Spinal cord (tissue), 10 donors: ENCODE data around the gene GSTM5. TPM values are rescaled to one million over a fixed set of nuclear protein-coding genes. Genes with fewer than 3 reads are reported as not detected.
"Not testable (repeated sequence)": the region's sequence is repeated elsewhere in the genome, so short reads cannot be mapped to it uniquely, and the experiment has no call there.

Source experiments
- DNase-seq, 6 donors: peaks; one replicate each; pipeline versions ENCODE4 v3.0.0 to v3.0.0-alpha.2; 2013 to 2015; ENCODE audit warnings: low spot score in 6 of 6, low read depth in 4 of 6
- H3K27ac ChIP-seq: one replicate; pipeline ENCODE4 v1.5.1; 2013; ENCODE audit warnings: low read depth, low read length, control low read depth
- H3K27me3 ChIP-seq: one replicate; pipeline ENCODE4 v1.6.1; 2013; ENCODE audit warnings: low read length; ENCODE audit not compliant: control insufficient read depth, insufficient read depth
- H3K36me3 ChIP-seq: one replicate; pipeline ENCODE4 v1.6.1; 2013; ENCODE audit warnings: low read length; ENCODE audit not compliant: control insufficient read depth, insufficient read depth
- H3K4me1 ChIP-seq: one replicate; pipeline ENCODE4 v1.6.1; 2013; ENCODE audit warnings: low read length; ENCODE audit not compliant: control insufficient read depth, insufficient read depth
- H3K4me3 ChIP-seq: one replicate; pipeline ENCODE4 v1.5.1; 2013; ENCODE audit warnings: low read depth, low read length, control low read depth
- H3K9me3 ChIP-seq: one replicate; pipeline ENCODE4 v1.6.1; 2013; ENCODE audit warnings: low read length; ENCODE audit not compliant: control insufficient read depth, insufficient read depth
- WGBS: methylation state at CpG from one replicate; pipeline ENCODE4 v1.1.5; 2013; ENCODE audit warnings: missing lambda C conversion rate; ENCODE audit not compliant: insufficient coverage; 5-methylcytosine and 5-hydroxymethylcytosine counted together
- long read RNA-seq, 4 donors: transcript quantifications; one replicate each; lab custom pipeline, GENCODE V29; 2026
- polyA plus RNA-seq, 2 donors: library from polyadenylated mRNA; unstranded; fragments of 120-200 nt; gene quantifications; one replicate each; pipeline ENCODE4 v1.2.1, GENCODE V29; 2013; ENCODE audit not compliant: insufficient read length in 2 of 2
- total RNA-seq, 2 donors: library from RNA; depleted of rRNA in 1 of 2; stranded (reverse); fragments of 120-200 nt in 1 of 2; fragments of >200 nt in 1 of 2; gene quantifications; one replicate each; pipeline versions ENCODE4 v1.2.3 to v1.2.4, GENCODE V29; 2013 to 2014
- donor health status: healthy.

Gene GSTM5
- total RNA-seq (10 to 100 TPM in 1 of 2 donors, 1 to 10 TPM in 1; 6.6 to 39.9 TPM), polyA plus RNA-seq (10 to 100 TPM; 21.0 to 37.0 TPM)
- long read RNA-seq, donor 1, partial matches to known transcripts = 148 of 163 reads
- long read RNA-seq, donor 1, other reads (novel, unspliced or antisense) = 12 of 163 reads
- long read RNA-seq, donor 2, partial matches to known transcripts = 0 of 4 reads
- long read RNA-seq, donor 2, other reads (novel, unspliced or antisense) = 0 of 4 reads
- long read RNA-seq, donor 3, partial matches to known transcripts = 0 of 2 reads
- long read RNA-seq, donor 3, other reads (novel, unspliced or antisense) = 0 of 2 reads
- long read RNA-seq, donor 4, full-length matches to known transcripts = 13 of 25 reads
- long read RNA-seq, donor 4, partial matches to known transcripts = 6 of 25 reads
- long read RNA-seq, donor 4, other reads (novel, unspliced or antisense) = 6 of 25 reads

GRCh38 chr1:109711593-109712320 is at the start of gene GSTM5:
GSTM5 (plus strand) TSS chr1:109712251; CDS start chr1:109712313, 62 bp downstream.
- peak in 3 of 6 donors; percentile 7 to 65 (median 9) for DNase-seq
- not testable (repeated sequence) for H3K9me3 ChIP-seq, H3K27me3 ChIP-seq, H3K36me3 ChIP-seq
- H3K27ac ChIP-seq = peak within 1 kb of the TSS; percentile 69
- peaks cover 14% of the 10 kb centered on the region for H3K4me1 ChIP-seq
- peak within 1 kb of the TSS; percentile 57 for H3K4me3 ChIP-seq
- WGBS = 31% methylated on average over 28 of the region's 33 CpGs

GRCh38 chr1:109664671-109665070 is 47.4 kb upstream of the GSTM5 start:
- H3K36me3 ChIP-seq = peaks cover 11% of the 10 kb centered on the region
- peaks cover 18% of the 10 kb centered on the region for H3K4me1 ChIP-seq
- H3K9me3 ChIP-seq = no peaks in the 10 kb centered on the region
- H3K27ac ChIP-seq = no peak overlapping the region
- no peak overlapping the region for H3K4me3 ChIP-seq
- DNase-seq = no peak
- no CpG with 5 or more reads among the region's 1 CpG for WGBS
- no peaks in the 10 kb centered on the region for H3K27me3 ChIP-seq

- H3K4me3 ChIP-seq = peak within 1 kb of the TSS; percentile 60
- WGBS = 0% methylated on average over 12 of the region's 22 CpGs
- no peaks in the 10 kb centered on the region for H3K27me3 ChIP-seq
- peak within 1 kb of the TSS; percentile 25 for H3K27ac ChIP-seq
- peak; percentile 62 to 96 (median 80) for DNase-seq
- peaks cover 11% of the 10 kb centered on the region for H3K36me3 ChIP-seq
- H3K9me3 ChIP-seq = no peaks in the 10 kb centered on the region
- peaks cover 18% of the 10 kb centered on the region for H3K4me1 ChIP-seq
Measured at GRCh38 chr1:109667452-109668122, 44.5 kb upstream of the GSTM5 start, which contains the start of gene GSTM2. GSTM2 (plus strand) TSS chr1:109668057; CDS start chr1:109668116, 59 bp downstream.

GRCh38 chr1:109668123-109668775 is 43.8 kb upstream of the GSTM5 start:
- H3K9me3 ChIP-seq = no peaks in the 10 kb centered on the region
- no peak overlapping the region for H3K27ac ChIP-seq
- peaks cover 18% of the 10 kb centered on the region for H3K4me1 ChIP-seq
- no peaks in the 10 kb centered on the region for H3K27me3 ChIP-seq
- peak overlapping the region; percentile 60 for H3K4me3 ChIP-seq
- peak in 1 of 6 donors; percentile 17 for DNase-seq
- 4% methylated on average over 25 of the region's 26 CpGs for WGBS
- peaks cover 11% of the 10 kb centered on the region for H3K36me3 ChIP-seq

GRCh38 chr1:109669246-109669948 is 42.7 kb upstream of the GSTM5 start:
- H3K27me3 ChIP-seq = no peaks in the 10 kb centered on the region
- H3K4me3 ChIP-seq = no peak overlapping the region
- H3K4me1 ChIP-seq = peaks cover 18% of the 10 kb centered on the region
- no peak for DNase-seq
- H3K27ac ChIP-seq = no peak overlapping the region
- 83% methylated on average over 19 of the region's 22 CpGs for WGBS
- H3K9me3 ChIP-seq = no peaks in the 10 kb centered on the region
- H3K36me3 ChIP-seq = peaks cover 11% of the 10 kb centered on the region

- H3K27ac ChIP-seq, DNase-seq, H3K9me3 ChIP-seq, H3K4me3 ChIP-seq, H3K27me3 ChIP-seq: not testable (repeated sequence)
- Histone ChIP-seq H3K4me1 (peaks cover 18% of the 10 kb centered on the region), H3K36me3 (peaks cover 11% of the 10 kb centered on the region)
- WGBS = 89% methylated on average over 1 of the region's 5 CpGs
Measured at GRCh38 chr1:109669949-109670302, 42.1 kb upstream of the GSTM5 start.

GRCh38 chr1:109671067-109671466 is 41.0 kb upstream of the GSTM5 start:
- Histone ChIP-seq H3K4me3 (no peak overlapping the region), H3K27ac (no peak overlapping the region), H3K9me3 (no peaks in the 10 kb centered on the region), H3K4me1 (peaks cover 18% of the 10 kb centered on the region), H3K36me3 (peaks cover 11% of the 10 kb centered on the region), H3K27me3 (no peaks in the 10 kb centered on the region)
- 95% methylated on average over 4 of the region's 5 CpGs for WGBS
- DNase-seq = no peak

GRCh38 chr1:109673861-109674260 is 38.2 kb upstream of the GSTM5 start:
- not testable (repeated sequence) for H3K9me3 ChIP-seq, DNase-seq, H3K4me1 ChIP-seq, H3K27ac ChIP-seq, H3K4me3 ChIP-seq, H3K27me3 ChIP-seq
- H3K36me3 ChIP-seq = peaks cover 11% of the 10 kb centered on the region
- WGBS = 100% methylated on average over 1 of the region's 2 CpGs
